ENCODE data around the gene BTBD6.

The BTBD6 gene

GRCh38 chr14:105247715-105248367 lies 492 bp upstream of the BTBD6 start:
- no peak for DNase-seq (ENCODE audit: low read depth)
- no peak for TF ChIP-seq CTCF (conservative IDR thresholded peaks at IDR 0.05; ENCODE audit: low read depth, low read length)
- peak overlapping the region; percentile 69 for H3K4me3 ChIP-seq (ENCODE audit: low read length)

GRCh38 chr14:105249182-105250007 lies 1.1 kb downstream of the BTBD6 start:
- H3K4me3 ChIP-seq (ENCODE audit: low read length) = peak overlapping the region; percentile 43
- peak; percentile 22 for DNase-seq (ENCODE audit: low read depth)

GRCh38 chr14:105250008-105250366 lies 1.7 kb downstream of the BTBD6 start:
- no peak for TF ChIP-seq CTCF (conservative IDR thresholded peaks at IDR 0.05; ENCODE audit: low read depth, low read length)
- no peak overlapping the region for H3K4me3 ChIP-seq (ENCODE audit: low read length)
- DNase-seq (ENCODE audit: low read depth) = no peak

More at GRCh38 chr14:105249182-105250007, 1.1 kb downstream of the BTBD6 start:
- TF ChIP-seq CTCF (conservative IDR thresholded peaks at IDR 0.05; ENCODE audit: low read depth, low read length) = no peak

GRCh38 chr14:105250986-105251385 lies 2.7 kb downstream of the BTBD6 start:
- TF ChIP-seq CTCF (conservative IDR thresholded peaks at IDR 0.05; ENCODE audit: low read depth, low read length) = no peak
- DNase-seq (ENCODE audit: low read depth) = no peak
- no peak overlapping the region for H3K4me3 ChIP-seq (ENCODE audit: low read length)

- no peak for TF ChIP-seq CTCF (conservative IDR thresholded peaks at IDR 0.05; ENCODE audit: low read depth, low read length)
- no peak for DNase-seq (ENCODE audit: low read depth)
- no peak overlapping the region for H3K4me3 ChIP-seq (ENCODE audit: low read length)
These were observed 3.6 kb downstream of the BTBD6 start for GRCh38 chr14:105251920-105252319.

- DNase-seq (ENCODE audit: low read depth) = no peak
- no peak for TF ChIP-seq CTCF (conservative IDR thresholded peaks at IDR 0.05; ENCODE audit: low read depth, low read length)
- H3K4me3 ChIP-seq (ENCODE audit: low read length) = no peak overlapping the region
These were observed 4.4 kb downstream of the BTBD6 start for GRCh38 chr14:105252552-105253328.

Measured in retinal pigment epithelial cell (primary cell).